ENCODE measurements around the gene ABCC1.
"Not testable (repeated sequence)": the region's sequence is repeated elsewhere in the genome, so short reads cannot be mapped to it uniquely, and the experiment has no call there.

Gene ABCC1

GRCh38 chr16:16086653-16087446 is 137.4 kb downstream of the ABCC1 start:
- no peak for DNase-seq

GRCh38 chr16:16090238-16090637 is 140.8 kb downstream of the ABCC1 start:
- DNase-seq: no peak

GRCh38 chr16:16092925-16093627 is 143.7 kb downstream of the ABCC1 start:
- DNase-seq: no peak

- no peak for DNase-seq
These were observed 144.4 kb downstream of the ABCC1 start for GRCh38 chr16:16093628-16094332.

- no peak for DNase-seq
These were observed 146.2 kb downstream of the ABCC1 start for GRCh38 chr16:16095646-16096045.

- no peak for DNase-seq
These were observed 146.9 kb downstream of the ABCC1 start for GRCh38 chr16:16096121-16096857.

GRCh38 chr16:16096858-16097213 is 147.4 kb downstream of the ABCC1 start:
- DNase-seq: no peak

- no peak for DNase-seq
These were observed 149.9 kb downstream of the ABCC1 start for GRCh38 chr16:16099320-16099719.

- no peak for DNase-seq
These were observed 151.2 kb downstream of the ABCC1 start for GRCh38 chr16:16100631-16101030.

GRCh38 chr16:16101585-16101984 is 152.2 kb downstream of the ABCC1 start:
- DNase-seq: no peak

GRCh38 chr16:16102738-16103137 is 153.3 kb downstream of the ABCC1 start:
- no peak for DNase-seq

GRCh38 chr16:16104132-16104803 is 154.9 kb downstream of the ABCC1 start:
- DNase-seq: not testable (repeated sequence)

- DNase-seq: not testable (repeated sequence)
These were observed 155.4 kb downstream of the ABCC1 start for GRCh38 chr16:16104804-16105141.

- no peak for DNase-seq
These were observed 156.2 kb downstream of the ABCC1 start for GRCh38 chr16:16105646-16106045.

- no peak for DNase-seq
These were observed 157.1 kb downstream of the ABCC1 start for GRCh38 chr16:16106466-16106865.

GRCh38 chr16:16107839-16108238 is 158.4 kb downstream of the ABCC1 start:
- DNase-seq: no peak

GRCh38 chr16:16108759-16109158 is 159.3 kb downstream of the ABCC1 start:
- no peak for DNase-seq

- DNase-seq: no peak
These were observed 160.2 kb downstream of the ABCC1 start for GRCh38 chr16:16109453-16110110.

- no peak for DNase-seq
These were observed 160.7 kb downstream of the ABCC1 start for GRCh38 chr16:16110111-16110490.

- DNase-seq: no peak
These were observed 162.2 kb downstream of the ABCC1 start for GRCh38 chr16:16111639-16112038.

GRCh38 chr16:16112450-16113053 is 163.1 kb downstream of the ABCC1 start:
- no peak for DNase-seq

- no peak for DNase-seq
These were observed 163.7 kb downstream of the ABCC1 start for GRCh38 chr16:16113076-16113475.

Measured in CD4-positive, alpha-beta T cell treated with Interleukin-4 for 4 hours (primary cell).